Measurements from ENCODE around the gene FOXO4. TPM values are rescaled to one million over a fixed set of nuclear protein-coding genes. Genes with fewer than 3 reads are reported as not detected.

FOXO4 gene
- total RNA-seq, 1 experiment from 2014 or later, result 14.7 TPM

DNA sequence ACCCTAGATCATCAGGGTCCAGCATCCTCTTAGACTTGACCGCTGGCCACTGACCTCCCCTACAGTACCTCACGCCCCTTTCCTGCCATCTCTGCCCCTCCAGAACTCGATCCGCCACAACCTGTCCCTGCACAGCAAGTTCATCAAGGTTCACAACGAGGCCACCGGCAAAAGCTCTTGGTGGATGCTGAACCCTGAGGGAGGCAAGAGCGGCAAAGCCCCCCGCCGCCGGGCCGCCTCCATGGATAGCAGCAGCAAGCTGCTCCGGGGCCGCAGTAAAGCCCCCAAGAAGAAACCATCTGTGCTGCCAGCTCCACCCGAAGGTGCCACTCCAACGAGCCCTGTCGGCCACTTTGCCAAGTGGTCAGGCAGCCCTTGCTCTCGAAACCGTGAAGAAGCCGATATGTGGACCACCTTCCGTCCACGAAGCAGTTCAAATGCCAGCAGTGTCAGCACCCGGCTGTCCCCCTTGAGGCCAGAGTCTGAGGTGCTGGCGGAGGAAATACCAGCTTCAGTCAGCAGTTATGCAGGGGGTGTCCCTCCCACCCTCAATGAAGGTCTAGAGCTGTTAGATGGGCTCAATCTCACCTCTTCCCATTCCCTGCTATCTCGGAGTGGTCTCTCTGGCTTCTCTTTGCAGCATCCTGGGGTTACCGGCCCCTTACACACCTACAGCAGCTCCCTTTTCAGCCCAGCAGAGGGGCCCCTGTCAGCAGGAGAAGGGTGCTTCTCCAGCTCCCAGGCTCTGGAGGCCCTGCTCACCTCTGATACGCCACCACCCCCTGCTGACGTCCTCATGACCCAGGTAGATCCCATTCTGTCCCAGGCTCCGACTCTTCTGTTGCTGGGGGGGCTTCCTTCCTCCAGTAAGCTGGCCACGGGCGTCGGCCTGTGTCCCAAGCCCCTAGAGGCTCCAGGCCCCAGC lies 5.2 kb downstream of the FOXO4 start (continued):
- TF ChIP-seq TCF7L2 (IDR thresholded peaks at IDR 0.05; ENCODE audit: borderline replicate concordance, extremely low read depth, insufficient read depth, insufficient read length) (no peak), ZNF274 (IDR thresholded peaks at IDR 0.05; ENCODE audit: low read depth, low read length) (no peak), EZH2phosphoT487 (IDR thresholded peaks at IDR 0.05; ENCODE audit: borderline replicate concordance) (no peak), ZFX (IDR thresholded peaks at IDR 0.05) (no peak)

DNA sequence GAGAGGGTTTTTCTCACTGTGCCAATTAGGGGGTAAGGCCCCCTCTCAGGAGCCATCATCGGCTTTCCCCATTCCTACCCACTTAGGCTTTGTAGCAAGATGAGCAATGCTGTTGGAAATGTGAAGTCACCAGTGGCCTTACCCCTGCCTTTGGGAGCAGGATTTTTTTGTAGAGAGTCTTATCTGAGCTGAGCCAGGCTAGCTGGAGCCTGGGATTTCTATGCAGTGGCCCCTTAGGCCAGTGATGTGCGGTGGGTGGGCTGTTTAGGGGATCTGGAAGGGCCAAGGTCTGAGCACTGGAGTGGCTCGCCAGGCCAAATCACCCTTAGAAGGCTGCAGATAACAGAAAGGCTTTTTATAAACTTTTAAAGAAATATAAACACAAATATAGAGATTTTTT lies 6.6 kb downstream of the FOXO4 start:
- intact Hi-C loops (cut with micrococcal nuclease), result no loop called here
- no peak for ATAC-seq
- Histone ChIP-seq H3K4me3 (replicated peaks in 1 of 2; ENCODE audit: low read depth in 1 of 2, low read length in 2 of 2) (no peak overlapping the region), H3K27ac (ENCODE audit: low read depth, low read length) (no peak overlapping the region), H3K27me3 (ENCODE audit: insufficient read depth, low read length) (no peaks in the 10 kb centered on the region), H3K4me1 (ENCODE audit: control insufficient read depth in 1 of 2, insufficient read depth in 2 of 2, low read length in 2 of 2) (peaks cover 0 to 3% of the 10 kb centered on the region in 2 experiments; a peak in 1 of 4 replicates), H3K9me3 (ENCODE audit: control insufficient read depth in 1 of 2, insufficient read depth in 1 of 2, low read depth in 1 of 2, low read length in 2 of 2) (no peaks in the 10 kb centered on the region), H3K4me2 (ENCODE audit: low read length) (no peak overlapping the region), H3K9me2 (ENCODE audit: insufficient read depth) (no peaks in the 10 kb centered on the region), H3K79me2 (ENCODE audit: insufficient read depth, low read length) (no peaks in the 10 kb centered on the region), H2AFZ (ENCODE audit: low read depth, low read length, poor library complexity, severe bottlenecking) (no peak overlapping the region), H3K36me3 (ENCODE audit: control insufficient read depth in 1 of 2, insufficient read depth in 2 of 2, low read length in 2 of 2) (no peaks in the 10 kb centered on the region), H4K20me1 (ENCODE audit: insufficient read depth) (no peaks in the 10 kb centered on the region), H3K9ac (ENCODE audit: low read length) (no peak overlapping the region)
- POLR2A ChIA-PET, result no interaction called here
- CTCF ChIA-PET, result no interaction called here
- no TSS peak for BruUV-seq (replicated peaks)
- no peak for DNase-seq (ENCODE audit: low read depth, low spot score)
- RAD21 ChIA-PET (ENCODE audit: low non-redundant PET in 1 of 2, low total read pairs in 2 of 2, uncharacterized antibody in 2 of 2, unreplicated experiment in 2 of 2), result no interaction called here
- TF ChIP-seq ZFX (IDR thresholded peaks at IDR 0.05) (no peak), SP1 (IDR thresholded peaks at IDR 0.05; ENCODE audit: low read depth) (no peak), SRF (IDR thresholded peaks at IDR 0.05; ENCODE audit: low read depth) (no peak), SIN3A (IDR thresholded peaks at IDR 0.05; ENCODE audit: low read depth) (no peak), POLR2AphosphoS5 (IDR thresholded peaks at IDR 0.05; ENCODE audit: low read depth, low read length) (no peak), FOSL1 (IDR thresholded peaks at IDR 0.05; ENCODE audit: low read depth) (no peak), TCF7L2 (IDR thresholded peaks at IDR 0.05; ENCODE audit: borderline replicate concordance, extremely low read depth, insufficient read depth, insufficient read length) (no peak), EGR1 (IDR thresholded peaks at IDR 0.05; ENCODE audit: low read depth) (no peak), YY1 (IDR thresholded peaks at IDR 0.05; ENCODE audit: extremely low read depth, insufficient replicate concordance, low read depth, low read length) (no peak), ELF1 (IDR thresholded peaks at IDR 0.05; ENCODE audit: borderline replicate concordance, low read depth) (no peak), ZNF274 (IDR thresholded peaks at IDR 0.05; ENCODE audit: low read depth, low read length) (no peak), EZH2 (IDR thresholded peaks at IDR 0.05) (no peak), CBX3 (IDR thresholded peaks at IDR 0.05; ENCODE audit: low read depth) (no peak)
- TF ChIP-seq, protein P1, sequence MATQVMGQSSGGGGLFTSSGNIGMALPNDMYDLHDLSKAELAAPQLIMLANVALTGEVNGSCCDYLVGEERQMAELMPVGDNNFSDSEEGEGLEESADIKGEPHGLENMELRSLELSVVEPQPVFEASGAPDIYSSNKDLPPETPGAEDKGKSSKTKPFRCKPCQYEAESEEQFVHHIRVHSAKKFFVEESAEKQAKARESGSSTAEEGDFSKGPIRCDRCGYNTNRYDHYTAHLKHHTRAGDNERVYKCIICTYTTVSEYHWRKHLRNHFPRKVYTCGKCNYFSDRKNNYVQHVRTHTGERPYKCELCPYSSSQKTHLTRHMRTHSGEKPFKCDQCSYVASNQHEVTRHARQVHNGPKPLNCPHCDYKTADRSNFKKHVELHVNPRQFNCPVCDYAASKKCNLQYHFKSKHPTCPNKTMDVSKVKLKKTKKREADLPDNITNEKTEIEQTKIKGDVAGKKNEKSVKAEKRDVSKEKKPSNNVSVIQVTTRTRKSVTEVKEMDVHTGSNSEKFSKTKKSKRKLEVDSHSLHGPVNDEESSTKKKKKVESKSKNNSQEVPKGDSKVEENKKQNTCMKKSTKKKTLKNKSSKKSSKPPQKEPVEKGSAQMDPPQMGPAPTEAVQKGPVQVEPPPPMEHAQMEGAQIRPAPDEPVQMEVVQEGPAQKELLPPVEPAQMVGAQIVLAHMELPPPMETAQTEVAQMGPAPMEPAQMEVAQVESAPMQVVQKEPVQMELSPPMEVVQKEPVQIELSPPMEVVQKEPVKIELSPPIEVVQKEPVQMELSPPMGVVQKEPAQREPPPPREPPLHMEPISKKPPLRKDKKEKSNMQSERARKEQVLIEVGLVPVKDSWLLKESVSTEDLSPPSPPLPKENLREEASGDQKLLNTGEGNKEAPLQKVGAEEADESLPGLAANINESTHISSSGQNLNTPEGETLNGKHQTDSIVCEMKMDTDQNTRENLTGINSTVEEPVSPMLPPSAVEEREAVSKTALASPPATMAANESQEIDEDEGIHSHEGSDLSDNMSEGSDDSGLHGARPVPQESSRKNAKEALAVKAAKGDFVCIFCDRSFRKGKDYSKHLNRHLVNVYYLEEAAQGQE (IDR thresholded peaks at IDR 0.05; ENCODE audit: low read depth), result no peak
- TF ChIP-seq, protein P2, sequence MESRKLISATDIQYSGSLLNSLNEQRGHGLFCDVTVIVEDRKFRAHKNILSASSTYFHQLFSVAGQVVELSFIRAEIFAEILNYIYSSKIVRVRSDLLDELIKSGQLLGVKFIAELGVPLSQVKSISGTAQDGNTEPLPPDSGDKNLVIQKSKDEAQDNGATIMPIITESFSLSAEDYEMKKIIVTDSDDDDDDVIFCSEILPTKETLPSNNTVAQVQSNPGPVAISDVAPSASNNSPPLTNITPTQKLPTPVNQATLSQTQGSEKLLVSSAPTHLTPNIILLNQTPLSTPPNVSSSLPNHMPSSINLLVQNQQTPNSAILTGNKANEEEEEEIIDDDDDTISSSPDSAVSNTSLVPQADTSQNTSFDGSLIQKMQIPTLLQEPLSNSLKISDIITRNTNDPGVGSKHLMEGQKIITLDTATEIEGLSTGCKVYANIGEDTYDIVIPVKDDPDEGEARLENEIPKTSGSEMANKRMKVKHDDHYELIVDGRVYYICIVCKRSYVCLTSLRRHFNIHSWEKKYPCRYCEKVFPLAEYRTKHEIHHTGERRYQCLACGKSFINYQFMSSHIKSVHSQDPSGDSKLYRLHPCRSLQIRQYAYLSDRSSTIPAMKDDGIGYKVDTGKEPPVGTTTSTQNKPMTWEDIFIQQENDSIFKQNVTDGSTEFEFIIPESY (IDR thresholded peaks at IDR 0.05; ENCODE audit: extremely low read depth, insufficient replicate concordance, low read length), result no peak
- TF ChIP-seq, protein P3, sequence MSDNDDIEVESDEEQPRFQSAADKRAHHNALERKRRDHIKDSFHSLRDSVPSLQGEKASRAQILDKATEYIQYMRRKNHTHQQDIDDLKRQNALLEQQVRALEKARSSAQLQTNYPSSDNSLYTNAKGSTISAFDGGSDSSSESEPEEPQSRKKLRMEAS (IDR thresholded peaks at IDR 0.05), result no peak
